ENCODE data around the gene SERPINB4. TPM values are rescaled to one million over a fixed set of nuclear protein-coding genes. Genes with fewer than 3 reads are reported as not detected.
"Not testable (repeated sequence)": the region's sequence is repeated elsewhere in the genome, so short reads cannot be mapped to it uniquely, and the experiment has no call there.

Gene SERPINB4
- total RNA-seq (under 1 TPM in 1 of 2 donors, not detected in 1; 0.24 TPM), polyA plus RNA-seq (ENCODE audit: insufficient read depth, low read depth, low replicate concordance) (0.90 TPM)
- long read RNA-seq, donor 1: 0 reads
- long read RNA-seq, donor 2: 0 reads

DNA sequence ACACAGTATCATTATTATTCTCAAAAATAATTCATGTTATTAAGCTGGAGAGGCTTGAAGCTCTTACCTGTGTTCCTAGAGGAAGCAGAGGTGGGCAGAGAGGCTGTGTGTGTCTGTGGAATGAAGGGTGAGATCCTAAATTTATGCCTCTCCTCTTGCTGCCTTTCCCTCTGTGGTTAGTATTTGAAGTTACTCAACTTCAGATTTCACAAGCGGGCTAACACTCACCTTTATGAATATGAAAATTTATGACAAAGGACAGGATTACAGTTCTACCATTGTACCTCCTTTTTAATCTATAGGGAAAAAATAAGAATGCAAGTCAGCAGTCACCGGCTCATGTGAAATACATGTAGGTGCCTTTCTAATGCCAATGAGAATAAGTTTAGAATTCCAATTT lies at the start of gene SERPINB4:
Gene SERPINB4, minus strand, starts transcription at position 115 of the 400 bp plus-strand sequence. CDS start 679 bp downstream, outside the sequence.
- H3K4me3 ChIP-seq; H3K27ac ChIP-seq; H3K4me1 ChIP-seq; H3K36me3 ChIP-seq (ENCODE audit: low read depth, missing control alignments); intact Hi-C loops (cut with DNase I; ENCODE audit: low total_unique reads); DNase-seq; H3K9me3 ChIP-seq; H3K27me3 ChIP-seq: not testable (repeated sequence)
- 91 to 100% methylated on average over 1 of the region's 2 CpGs for WGBS, 2 donors

DNA sequence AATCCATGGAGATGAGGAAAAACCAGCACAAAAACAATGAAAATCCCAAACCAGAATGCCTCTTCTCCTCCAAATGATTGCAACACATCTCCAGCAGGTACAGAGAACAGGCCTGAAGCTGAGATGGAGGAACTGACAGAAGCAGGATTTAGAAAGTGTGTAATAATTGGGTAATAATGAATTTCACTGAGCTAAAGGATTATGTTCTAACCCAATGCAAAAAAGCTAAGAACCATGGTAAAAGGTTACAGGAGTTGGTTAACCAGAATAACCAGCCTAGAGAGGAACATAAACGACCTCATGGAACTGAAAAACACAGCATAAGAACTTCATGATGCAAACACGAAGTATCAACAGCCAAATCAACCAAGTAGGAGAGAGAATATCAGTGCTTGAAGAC lies 45.0 kb upstream of the SERPINB4 start:
- H3K27me3 ChIP-seq: no peaks in the 10 kb centered on the region
- 69 to 77% methylated on average over 2 of the region's 2 CpGs for WGBS, 2 donors
- H3K9me3 ChIP-seq: no peaks in the 10 kb centered on the region
- TF ChIP-seq CTCF (IDR thresholded peaks at IDR 0.05) (no peak), POLR2A (IDR thresholded peaks at IDR 0.05) (no peak)
- H3K36me3 ChIP-seq (ENCODE audit: low read depth, missing control alignments): no peaks in the 10 kb centered on the region
- no peaks in the 10 kb centered on the region for H3K4me1 ChIP-seq
- DNase-seq: no peak
- no peak overlapping the region for H3K4me3 ChIP-seq
- H3K27ac ChIP-seq: no peak overlapping the region
- intact Hi-C loops (cut with DNase I; ENCODE audit: low total_unique reads): no loop called here

DNA sequence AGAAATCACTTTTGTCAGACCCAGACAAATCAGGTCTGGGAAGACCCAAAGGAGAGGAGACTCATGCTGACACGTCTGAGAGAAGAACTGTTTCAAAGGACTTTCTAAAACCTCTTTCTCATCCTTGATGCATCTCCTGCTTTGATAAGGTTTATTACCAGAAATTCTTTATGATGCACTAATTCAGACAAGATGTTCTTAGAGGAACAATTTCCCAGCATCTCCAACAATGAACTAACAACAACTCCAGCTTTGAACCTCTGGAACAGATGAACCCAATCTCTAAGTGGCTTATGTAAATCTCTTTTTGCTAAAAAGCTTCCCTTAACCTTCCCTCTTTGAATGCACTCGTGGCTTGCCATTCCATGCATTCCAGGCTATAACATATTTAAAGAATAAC lies 42.8 kb upstream of the SERPINB4 start:
- Histone ChIP-seq H3K27ac (no peak overlapping the region), H3K9me3 (no peaks in the 10 kb centered on the region), H3K4me3 (no peak overlapping the region), H3K27me3 (no peaks in the 10 kb centered on the region), H3K4me1 (no peaks in the 10 kb centered on the region), H3K36me3 (ENCODE audit: low read depth, missing control alignments) (no peaks in the 10 kb centered on the region)
- 60 to 75% methylated on average over 2 of the region's 2 CpGs for WGBS, 2 donors
- intact Hi-C loops (cut with DNase I; ENCODE audit: low total_unique reads): no loop called here
- DNase-seq: no peak
- TF ChIP-seq POLR2A (IDR thresholded peaks at IDR 0.05): no peak

- TF ChIP-seq POLR2A (IDR thresholded peaks at IDR 0.05) (no peak), CTCF (IDR thresholded peaks at IDR 0.05) (no peak)
- Histone ChIP-seq H3K9me3 (no peaks in the 10 kb centered on the region), H3K4me1 (no peaks in the 10 kb centered on the region), H3K4me3 (no peak overlapping the region), H3K27me3 (no peaks in the 10 kb centered on the region), H3K27ac (no peak overlapping the region), H3K36me3 (ENCODE audit: low read depth, missing control alignments) (no peaks in the 10 kb centered on the region)
- intact Hi-C loops (cut with DNase I; ENCODE audit: low total_unique reads): no loop called here
- DNase-seq: no peak
- 93 to 96% methylated on average over 3 of the region's 3 CpGs for WGBS, 2 donors
These were observed 40.7 kb upstream of the SERPINB4 start for GRCh38 chr18:63684718-63685117.

DNA sequence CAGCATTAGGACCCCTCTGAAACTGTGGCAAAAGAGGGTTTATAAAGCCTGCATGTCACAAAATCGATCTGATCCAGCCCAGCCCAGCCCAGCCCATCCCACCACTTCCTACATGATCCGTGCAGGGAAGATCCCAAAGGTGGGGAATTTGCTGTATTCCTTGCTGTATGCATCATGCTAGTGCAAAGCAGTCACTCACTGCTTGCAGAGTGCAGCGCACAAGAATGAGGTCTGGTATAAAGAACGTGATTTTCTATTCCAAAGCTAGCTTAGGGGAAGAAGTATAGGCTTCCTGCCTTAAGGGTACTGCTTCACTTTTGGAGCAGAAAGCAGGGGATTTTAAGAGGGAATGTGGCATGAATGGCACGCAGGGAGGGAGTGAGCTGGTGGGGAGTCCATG lies 39.8 kb upstream of the SERPINB4 start:
- Histone ChIP-seq H3K27me3 (no peaks in the 10 kb centered on the region), H3K36me3 (ENCODE audit: low read depth, missing control alignments) (no peaks in the 10 kb centered on the region), H3K9me3 (no peaks in the 10 kb centered on the region), H3K4me3 (no peak overlapping the region), H3K4me1 (no peaks in the 10 kb centered on the region), H3K27ac (no peak overlapping the region)
- intact Hi-C loops (cut with DNase I; ENCODE audit: low total_unique reads): no loop called here
- no peak for DNase-seq
- TF ChIP-seq POLR2A (IDR thresholded peaks at IDR 0.05) (no peak), CTCF (IDR thresholded peaks at IDR 0.05) (no peak)
- 81 to 87% methylated on average over 5 of the region's 5 CpGs for WGBS, 2 donors

- Histone ChIP-seq H3K9me3 (no peaks in the 10 kb centered on the region), H3K27ac (no peak overlapping the region), H3K4me1 (no peaks in the 10 kb centered on the region), H3K4me3 (no peak overlapping the region), H3K36me3 (ENCODE audit: low read depth, missing control alignments) (no peaks in the 10 kb centered on the region), H3K27me3 (no peaks in the 10 kb centered on the region)
- WGBS, 2 donors: 44 to 65% methylated on average over 2 of the region's 2 CpGs
- TF ChIP-seq POLR2A (IDR thresholded peaks at IDR 0.05): no peak
- no peak for TF ChIP-seq CTCF (IDR thresholded peaks at IDR 0.05)
- DNase-seq: no peak
- intact Hi-C loops (cut with DNase I; ENCODE audit: low total_unique reads): no loop called here
These were observed 39.1 kb upstream of the SERPINB4 start for GRCh38 chr18:63683152-63683551.
